CD14-positive monocyte (primary cell): ENCODE measurements around the gene NGLY1. TPM values are rescaled to one million over a fixed set of nuclear protein-coding genes. Genes with fewer than 3 reads are reported as not detected.

Experiments
- DNase-seq, 3 donors: peaks; one replicate each; pipeline ENCODE4 v3.0.0-alpha.2; 2011 to 2022
- H2AFZ ChIP-seq: 2 replicates; pipeline ENCODE4 v1.6.0; 2012; ENCODE audit warnings: mild to moderate bottlenecking, low read depth, low read length, inconsistent platforms; ENCODE audit not compliant: insufficient read depth, poor library complexity, severe bottlenecking
- H3K27ac ChIP-seq, 2 donors: 1 replicate in 1 of 2; 2 replicates in 1 of 2; pipeline ENCODE4 v1.5.1; 2012 to 2013; ENCODE audit warnings: low read length in 2 of 2, control low read depth in 1 of 2, inconsistent platforms in 1 of 2, low read depth in 1 of 2, mild to moderate bottlenecking in 1 of 2
- H3K27me3 ChIP-seq, 2 donors: one replicate each; pipeline versions ENCODE4 v1.6.0 to v1.6.1; 2011 to 2013; ENCODE audit warnings: low read length in 2 of 2; ENCODE audit not compliant: control insufficient read depth in 2 of 2, insufficient read depth in 2 of 2
- H3K36me3 ChIP-seq, 2 donors: replicated peaks in 1 of 2; 1 replicate in 1 of 2; 2 replicates in 1 of 2; pipeline versions ENCODE4 v1.5.1 to v1.6.1; 2012 to 2013; ENCODE audit warnings: low read length in 2 of 2, control low read depth in 1 of 2, inconsistent platforms in 1 of 2, mild to moderate bottlenecking in 1 of 2; ENCODE audit not compliant: insufficient read depth in 2 of 2, control insufficient read depth in 1 of 2
- H3K4me1 ChIP-seq, 2 donors: 1 replicate in 1 of 2; 2 replicates in 1 of 2; pipeline versions ENCODE4 v1.5.1 to v1.6.1; 2012 to 2013; ENCODE audit warnings: low read length in 2 of 2, control low read depth in 1 of 2, inconsistent platforms in 1 of 2, mild to moderate bottlenecking in 1 of 2, moderate library complexity in 1 of 2; ENCODE audit not compliant: insufficient read depth in 2 of 2, control insufficient read depth in 1 of 2
- H3K4me2 ChIP-seq: replicated peaks from 2 replicates; pipeline ENCODE3; 2012; ENCODE audit warnings: low read length, moderate library complexity, mild to moderate bottlenecking; ENCODE audit not compliant: poor library complexity, severe bottlenecking; ENCODE audit errors: extremely low read depth
- H3K4me3 ChIP-seq, 3 experiments: fragments of 200-600 bp in 1 of 3; sonication (generic) in 1 of 3; replicated peaks in 1 of 3; 1 replicate in 2 of 3; 2 replicates in 1 of 3; pipeline ENCODE4 v1.5.1; 2011 to 2013; ENCODE audit warnings: low read length in 3 of 3, mild to moderate bottlenecking in 3 of 3, control low read depth in 2 of 3, low read depth in 2 of 3, inconsistent platforms in 1 of 3, moderate library complexity in 1 of 3
- H3K79me2 ChIP-seq: 2 replicates; pipeline ENCODE4 v1.6.0; 2012; ENCODE audit warnings: mild to moderate bottlenecking, control low read depth, inconsistent platforms, low read length, moderate library complexity; ENCODE audit not compliant: insufficient read depth
- H3K9ac ChIP-seq: 2 replicates; pipeline ENCODE4 v1.6.0; 2017; ENCODE audit warnings: low read length, mild to moderate bottlenecking; ENCODE audit not compliant: insufficient read depth, poor library complexity, severe bottlenecking
- H3K9me3 ChIP-seq, 2 donors: replicated peaks in 1 of 2; 1 replicate in 1 of 2; 2 replicates in 1 of 2; pipeline versions ENCODE4 v1.5.1 to v1.6.1; 2012 to 2013; ENCODE audit warnings: low read length in 2 of 2, control low read depth in 1 of 2; ENCODE audit not compliant: control insufficient read depth in 1 of 2, insufficient read depth in 1 of 2
- H4K20me1 ChIP-seq: 2 replicates; pipeline ENCODE4 v1.6.0; 2012; ENCODE audit warnings: mild to moderate bottlenecking, low read length, control low read depth, moderate library complexity; ENCODE audit not compliant: insufficient read depth
- H3K27ac Mint-ChIP-seq, 7 donors: one replicate each; pipeline ENCODE4 v1.8.0; 2020; ENCODE audit warnings: mild to moderate bottlenecking in 7 of 7, mixed read lengths in 7 of 7, moderate library complexity in 6 of 7, inconsistent platforms in 2 of 7
- H3K27me3 Mint-ChIP-seq, 3 donors: one replicate each; pipeline ENCODE4 v1.8.0; 2021 to 2022; ENCODE audit warnings: low read depth in 3 of 3, mild to moderate bottlenecking in 3 of 3, mixed read lengths in 3 of 3, moderate library complexity in 3 of 3, inconsistent platforms in 1 of 3
- H3K36me3 Mint-ChIP-seq, 2 donors: one replicate each; pipeline ENCODE4 v1.8.0; 2020; ENCODE audit warnings: mixed read lengths in 2 of 2, inconsistent platforms in 1 of 2, mild to moderate bottlenecking in 1 of 2
- H3K4me1 Mint-ChIP-seq: one replicate; pipeline ENCODE4 v1.8.0; 2020; ENCODE audit warnings: mild to moderate bottlenecking, mixed read lengths
- H3K4me3 Mint-ChIP-seq, 2 donors: one replicate each; pipeline ENCODE4 v1.8.0; 2020; ENCODE audit warnings: mild to moderate bottlenecking in 2 of 2, mixed read lengths in 2 of 2, moderate library complexity in 1 of 2
- H3K9me3 Mint-ChIP-seq, 7 donors: one replicate each; pipeline ENCODE4 v1.8.0; 2020 to 2022; ENCODE audit warnings: mixed read lengths in 7 of 7, mild to moderate bottlenecking in 6 of 7, moderate library complexity in 6 of 7, inconsistent platforms in 2 of 7
- CTCF ChIP-seq: fragments of 200-600 bp; IDR thresholded peaks from one replicate; pipeline ENCODE4 v1.8.0; 2022; ENCODE audit warnings: antibody characterized with exemption, mild to moderate bottlenecking
- WGBS: methylation state at CpG from one replicate; pipeline ENCODE4 v1.1.5; 2013; ENCODE audit warnings: missing lambda C conversion rate; ENCODE audit not compliant: insufficient coverage; 5-methylcytosine and 5-hydroxymethylcytosine counted together
- intact Hi-C, 2 donors: fragments of 100-400 bp; cut with micrococcal nuclease; formaldehyde crosslinking; loops; one replicate each; pipeline versions ENCODE4 v1.15.0 to v1.15.1; 2023
- polyA plus RNA-seq, 3 donors: library from polyadenylated mRNA; depleted of rRNA in 1 of 3; unstranded in 2 of 3; stranded (reverse) in 1 of 3; fragments of 300-500 nt in 2 of 3; fragments of >200 nt in 1 of 3; fragmentation: Illumina TruSeq in 2 of 3; gene quantifications; 1 replicate in 2 of 3; 2 replicates in 1 of 3; pipeline ENCODE4 v1.2.3, GENCODE V29; 2012 to 2021

Gene NGLY1
- polyA plus RNA-seq, 3 donors: 11.4 to 33.4 (median 29.6) TPM

- peak overlapping the region in 1 of 3 experiments; percentile 7 for H3K4me3 ChIP-seq
- H3K36me3 ChIP-seq: no peaks in the 10 kb centered on the region
- H3K79me2 ChIP-seq: no peaks in the 10 kb centered on the region
- Mint-ChIP-seq H3K4me3 (no peak overlapping the region), H3K4me1 (peaks cover 22% of the 10 kb centered on the region), H3K27ac (no peak overlapping the region), H3K27me3 (peaks cover 0 to 3% (median 0%) of the 10 kb centered on the region in 3 donors), H3K36me3 (no peaks in the 10 kb centered on the region), H3K9me3 (peaks cover 0 to 3% (median 0%) of the 10 kb centered on the region in 7 donors)
- peaks cover 0 to 4% of the 10 kb centered on the region in 2 donors for H3K9me3 ChIP-seq
- H3K27me3 ChIP-seq: no peaks in the 10 kb centered on the region
- H2AFZ ChIP-seq: peak overlapping the region; percentile 37
- H3K9ac ChIP-seq: no peak overlapping the region
- peak overlapping the region; percentile 8 for H3K4me2 ChIP-seq
- WGBS: no CpG with 5 or more reads among the region's 2 CpGs
- no peaks in the 10 kb centered on the region for H4K20me1 ChIP-seq
- intact Hi-C loops: no loop called here
- TF ChIP-seq CTCF: no peak
- peak in 1 of 3 donors; percentile 18 for DNase-seq
- H3K4me1 ChIP-seq: peaks cover 14 to 23% of the 10 kb centered on the region in 2 donors
- H3K27ac ChIP-seq: no peak overlapping the region
Measured at GRCh38 chr3:25683882-25684281, 99.4 kb downstream of the NGLY1 start.

- H3K27ac Mint-ChIP-seq: no peak overlapping the region
- no peaks in the 10 kb centered on the region for H3K79me2 ChIP-seq
- peaks cover 0 to 4% of the 10 kb centered on the region in 2 donors for H3K9me3 ChIP-seq
- H3K4me2 ChIP-seq: no peak overlapping the region
- H3K4me1 Mint-ChIP-seq: peaks cover 21% of the 10 kb centered on the region
- H3K36me3 ChIP-seq: no peaks in the 10 kb centered on the region
- peaks cover 0 to 3% (median 0%) of the 10 kb centered on the region in 3 donors for H3K27me3 Mint-ChIP-seq
- DNase-seq: no peak
- no peak overlapping the region for H3K4me3 Mint-ChIP-seq
- TF ChIP-seq CTCF: no peak
- peaks cover 0 to 3% (median 0%) of the 10 kb centered on the region in 7 donors for H3K9me3 Mint-ChIP-seq
- no CpG with 5 or more reads among the region's 1 CpG for WGBS
- no peaks in the 10 kb centered on the region for H4K20me1 ChIP-seq
- H3K27ac ChIP-seq: no peak overlapping the region
- intact Hi-C loops: no loop called here
- H3K27me3 ChIP-seq: no peaks in the 10 kb centered on the region
- no peak overlapping the region for H2AFZ ChIP-seq
- H3K9ac ChIP-seq: no peak overlapping the region
- peaks cover 14 to 23% of the 10 kb centered on the region in 2 donors for H3K4me1 ChIP-seq
- H3K4me3 ChIP-seq: no peak overlapping the region
- H3K36me3 Mint-ChIP-seq: no peaks in the 10 kb centered on the region
Measured at GRCh38 chr3:25683410-25683809, 99.8 kb downstream of the NGLY1 start.
